ENCODE measurements around the gene KRT2.

DNA sequence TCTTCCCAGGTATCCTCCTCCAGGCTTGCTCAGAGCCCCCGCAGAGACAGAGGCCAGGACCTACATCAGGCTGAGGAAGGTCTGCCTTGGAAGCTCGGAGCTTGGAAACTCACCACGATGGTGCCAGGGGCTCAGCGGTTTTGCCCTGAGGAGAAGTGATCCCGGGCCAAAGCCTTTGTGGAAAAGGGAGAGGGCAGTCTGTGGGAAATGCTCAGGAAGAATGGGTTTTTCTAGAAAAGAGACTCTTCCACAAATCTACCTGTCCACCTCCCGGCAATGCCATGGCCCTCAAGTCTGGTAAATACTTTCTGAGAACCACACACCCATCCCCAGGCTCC, 8.0 kb downstream of the KRT2 start:
- TF ChIP-seq YY1 (IDR thresholded peaks at IDR 0.05; ENCODE audit: insufficient read depth, insufficient read length) = no peak
- no peak for TF ChIP-seq SUZ12 (IDR thresholded peaks at IDR 0.05; ENCODE audit: extremely low read depth, insufficient read depth, insufficient read length)
- no peak for TF ChIP-seq ZNF274 (IDR thresholded peaks at IDR 0.05; ENCODE audit: low read depth, low read length)
